ENCODE measurements around the gene TBX4.

DNA sequence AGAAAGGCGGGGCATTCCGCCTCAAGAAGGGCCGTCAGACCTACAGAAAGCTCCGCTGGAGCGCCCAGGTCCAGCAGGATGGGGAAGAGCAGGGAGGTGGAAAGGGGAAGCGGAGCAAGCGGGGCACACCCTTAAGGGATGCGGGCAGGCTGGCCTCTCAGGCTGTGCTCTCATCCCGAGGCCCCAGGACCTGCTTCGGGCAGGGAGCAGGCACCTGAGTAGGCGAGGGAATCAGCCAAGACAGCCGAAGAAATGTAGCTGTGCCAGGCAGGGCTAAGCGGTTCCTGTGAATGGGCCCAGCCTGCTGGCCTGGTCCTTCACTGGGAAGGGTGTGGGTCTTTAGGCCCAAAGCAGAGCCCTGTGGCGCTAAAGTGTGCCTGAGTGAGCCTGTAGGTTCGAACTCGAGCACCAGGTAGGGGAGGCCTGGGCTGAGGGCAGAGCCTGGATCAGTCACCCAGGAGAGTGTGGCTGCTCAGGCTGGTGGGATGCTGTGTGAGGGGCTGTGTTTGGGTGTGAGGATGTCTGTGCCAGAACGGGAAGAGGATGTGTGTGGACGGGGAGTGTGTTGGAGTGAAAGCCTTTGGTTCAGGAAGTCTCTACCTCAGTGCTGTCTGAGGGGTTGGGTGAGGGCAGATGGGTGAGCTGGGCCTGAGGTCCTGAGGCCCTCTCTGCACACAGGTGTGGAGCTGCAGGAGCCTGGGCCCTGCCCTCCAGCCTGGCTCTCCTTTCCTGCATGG, 3.3 kb downstream of the TBX4 start:
- TF ChIP-seq CTCF (IDR thresholded peaks at IDR 0.05) (no peak), ZFX (IDR thresholded peaks at IDR 0.05; ENCODE audit: borderline replicate concordance) (no peak)

All from 22Rv1 (cell line).